Endodermal cell (in vitro differentiated cells): ENCODE measurements around the gene RPL7A. TPM values are rescaled to one million over a fixed set of nuclear protein-coding genes. Genes with fewer than 3 reads are reported as not detected.
"Not testable (repeated sequence)": the region's sequence is repeated elsewhere in the genome, so short reads cannot be mapped to it uniquely, and the experiment has no call there.

Experiments used
- DNase-seq: peaks from one replicate; pipeline ENCODE4 v3.0.0-alpha.2; 2017
- H3K27ac ChIP-seq: 2 replicates; pipeline ENCODE4 v1.5.1; 2013; ENCODE audit warnings: mild to moderate bottlenecking, low read depth, low read length, moderate library complexity
- H3K27me3 ChIP-seq: 2 replicates; pipeline ENCODE4 v1.6.1; 2013; ENCODE audit warnings: mild to moderate bottlenecking, low read length, moderate library complexity; ENCODE audit not compliant: insufficient read depth, control insufficient read depth, poor library complexity, severe bottlenecking
- H3K36me3 ChIP-seq: 2 replicates; pipeline ENCODE4 v1.7.0; 2013; ENCODE audit warnings: mild to moderate bottlenecking, low read length, moderate library complexity; ENCODE audit not compliant: control insufficient read depth, insufficient read depth
- H3K4me1 ChIP-seq: one replicate; pipeline ENCODE4 v1.7.0; 2013; ENCODE audit warnings: low read length; ENCODE audit not compliant: control insufficient read depth, insufficient read depth
- H3K4me3 ChIP-seq: 2 replicates; pipeline ENCODE4 v1.5.1; 2013; ENCODE audit warnings: mild to moderate bottlenecking, low read length, moderate library complexity
- H3K9ac ChIP-seq: 2 replicates; pipeline ENCODE4 v1.6.1; 2013; ENCODE audit warnings: mild to moderate bottlenecking, low read length, moderate library complexity; ENCODE audit not compliant: poor library complexity, severe bottlenecking; ENCODE audit errors: extremely low read depth
- H3K9me3 ChIP-seq: 2 replicates; pipeline ENCODE4 v1.6.1; 2013; ENCODE audit warnings: mild to moderate bottlenecking, low read length, moderate library complexity; ENCODE audit not compliant: control insufficient read depth
- H3K27ac Mint-ChIP-seq: 2 replicates; pipeline ENCODE4 v1.8.0; 2020; ENCODE audit warnings: mixed read lengths
- H3K27me3 Mint-ChIP-seq: 2 replicates; pipeline ENCODE4 v1.8.0; 2021; ENCODE audit warnings: mild to moderate bottlenecking, mixed read lengths; ENCODE audit not compliant: insufficient read depth
- H3K36me3 Mint-ChIP-seq: 2 replicates; pipeline ENCODE4 v1.8.0; 2020; ENCODE audit warnings: low read depth, mixed read lengths
- H3K4me1 Mint-ChIP-seq: 2 replicates; pipeline ENCODE4 v1.8.0; 2020; ENCODE audit warnings: mixed read lengths
- H3K4me3 Mint-ChIP-seq: 2 replicates; pipeline ENCODE4 v1.8.0; 2020; ENCODE audit warnings: mild to moderate bottlenecking, moderate library complexity, mixed read lengths
- H3K9me3 Mint-ChIP-seq: 2 replicates; pipeline ENCODE4 v1.8.0; 2020; ENCODE audit warnings: mild to moderate bottlenecking, mixed read lengths
- WGBS, 2 experiments: methylation state at CpG; one replicate each; pipeline versions ENCODE4 v1.1.5 to v1.1.7; 2013; ENCODE audit warnings: missing lambda C conversion rate in 2 of 2, mixed read lengths in 1 of 2; ENCODE audit not compliant: insufficient coverage in 1 of 2, insufficient read length in 1 of 2; 5-methylcytosine and 5-hydroxymethylcytosine counted together
- total RNA-seq, 2 donors: library from RNA; stranded (reverse); fragmentation: NEBNext Ultra II Directional in 1 of 2; extraction: Animal tissue kit (Norgen Biotek cat#: 25700) in 1 of 2; gene quantifications; 2 replicates in 1 of 2; 3 replicates in 1 of 2; pipeline ENCODE4 v1.2.1, GENCODE V29; 2021
- TF ChIP-seq, protein P1 (sequence below): fragments of 200-600 bp; sonication (generic); conservative IDR thresholded peaks from 2 replicates; pipeline ENCODE4 v1.5.0; 2021; ENCODE audit warnings: antibody characterized with exemption, mild to moderate bottlenecking

Gene RPL7A
- total RNA-seq, 2 donors from 2014 or later, result 2,418 to 2,634 TPM

DNA sequence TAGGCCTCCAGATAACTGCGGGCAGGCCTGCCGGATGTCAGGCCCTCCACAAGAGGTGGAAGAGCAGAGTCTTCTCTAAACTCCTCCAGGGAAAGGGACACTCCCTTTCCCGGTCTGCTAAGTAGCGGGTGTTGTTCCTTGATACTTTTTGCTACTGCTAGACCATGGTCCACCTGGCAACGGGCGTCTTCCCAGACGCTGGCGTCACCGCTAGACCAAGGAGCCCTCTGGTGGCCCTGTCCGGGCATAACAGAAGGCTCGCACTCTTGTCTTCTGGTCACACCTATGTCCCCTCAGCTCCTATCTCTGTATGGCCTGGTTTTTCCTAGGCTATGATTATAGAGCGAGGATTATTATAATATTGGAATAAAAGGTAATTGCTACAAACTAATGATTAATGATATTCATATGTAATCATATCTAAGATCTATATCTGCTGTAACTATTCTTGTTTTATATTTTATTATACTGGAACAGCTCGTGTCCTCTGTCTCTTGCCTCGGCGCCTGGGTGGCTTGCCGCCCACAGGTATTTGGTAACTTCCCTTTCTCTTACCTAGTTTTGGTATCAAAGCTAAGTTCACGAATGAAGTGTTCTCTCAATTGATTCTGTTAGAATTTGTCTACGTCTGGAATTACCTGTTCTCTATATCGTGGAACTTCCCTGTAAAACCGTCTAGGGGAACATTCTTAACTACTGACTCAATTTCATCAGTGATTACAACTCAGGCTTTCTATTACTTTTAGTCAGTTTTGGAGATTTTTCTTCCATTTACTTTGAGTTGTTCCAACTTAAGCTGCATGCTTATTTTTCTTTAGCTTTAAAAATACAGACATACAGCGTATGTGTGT is 18.5 kb upstream of the RPL7A start:
- H3K27ac Mint-ChIP-seq, H3K4me3 ChIP-seq, H3K9me3 ChIP-seq, H3K9ac ChIP-seq, H3K27me3 ChIP-seq, H3K27ac ChIP-seq, H3K4me3 Mint-ChIP-seq, H3K4me1 ChIP-seq, H3K4me1 Mint-ChIP-seq: not testable (repeated sequence)
- H3K36me3 Mint-ChIP-seq, result peaks cover 45% of the 10 kb centered on the region
- peaks cover 39% of the 10 kb centered on the region for H3K36me3 ChIP-seq
- H3K27me3 Mint-ChIP-seq, result peaks cover 13% of the 10 kb centered on the region
- WGBS, 2 experiments, result 62 to 90% methylated on average over 8 to 20 of the region's 21 CpGs
- peak; percentile 65 for DNase-seq
- H3K9me3 Mint-ChIP-seq, result peaks cover 33% of the 10 kb centered on the region
- TF ChIP-seq, protein P1, sequence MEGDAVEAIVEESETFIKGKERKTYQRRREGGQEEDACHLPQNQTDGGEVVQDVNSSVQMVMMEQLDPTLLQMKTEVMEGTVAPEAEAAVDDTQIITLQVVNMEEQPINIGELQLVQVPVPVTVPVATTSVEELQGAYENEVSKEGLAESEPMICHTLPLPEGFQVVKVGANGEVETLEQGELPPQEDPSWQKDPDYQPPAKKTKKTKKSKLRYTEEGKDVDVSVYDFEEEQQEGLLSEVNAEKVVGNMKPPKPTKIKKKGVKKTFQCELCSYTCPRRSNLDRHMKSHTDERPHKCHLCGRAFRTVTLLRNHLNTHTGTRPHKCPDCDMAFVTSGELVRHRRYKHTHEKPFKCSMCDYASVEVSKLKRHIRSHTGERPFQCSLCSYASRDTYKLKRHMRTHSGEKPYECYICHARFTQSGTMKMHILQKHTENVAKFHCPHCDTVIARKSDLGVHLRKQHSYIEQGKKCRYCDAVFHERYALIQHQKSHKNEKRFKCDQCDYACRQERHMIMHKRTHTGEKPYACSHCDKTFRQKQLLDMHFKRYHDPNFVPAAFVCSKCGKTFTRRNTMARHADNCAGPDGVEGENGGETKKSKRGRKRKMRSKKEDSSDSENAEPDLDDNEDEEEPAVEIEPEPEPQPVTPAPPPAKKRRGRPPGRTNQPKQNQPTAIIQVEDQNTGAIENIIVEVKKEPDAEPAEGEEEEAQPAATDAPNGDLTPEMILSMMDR, result peak; percentile 83

DNA sequence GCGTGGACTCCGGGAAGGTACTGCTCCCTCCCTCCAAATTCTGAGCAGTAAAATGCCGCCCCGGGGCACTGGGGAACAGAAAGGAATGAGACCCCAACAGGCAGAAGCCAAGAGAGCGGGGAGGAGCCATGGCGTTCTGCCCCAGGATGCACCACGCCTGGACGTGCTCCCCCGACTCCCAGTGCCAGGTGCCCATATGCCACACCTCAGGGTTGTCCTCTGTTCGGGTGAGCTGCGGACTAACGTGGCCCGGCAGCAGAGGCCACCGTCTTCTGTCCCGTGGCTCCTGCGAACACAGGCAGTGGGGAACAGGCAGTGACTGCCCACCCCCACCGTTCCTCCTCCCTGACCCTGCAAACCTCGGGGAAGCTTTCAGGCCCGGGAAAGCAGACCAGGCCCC is 16.8 kb upstream of the RPL7A start:
- no peak overlapping the region for H3K9ac ChIP-seq
- H3K4me3 ChIP-seq, result no peak overlapping the region
- H3K9me3 ChIP-seq, result no peaks in the 10 kb centered on the region
- H3K27ac Mint-ChIP-seq, result no peak overlapping the region
- peaks cover 42% of the 10 kb centered on the region for H3K36me3 ChIP-seq
- TF ChIP-seq, protein P1, result no peak
- H3K27me3 Mint-ChIP-seq, result peaks cover 8% of the 10 kb centered on the region
- DNase-seq, result no peak
- no peak overlapping the region for H3K27ac ChIP-seq
- H3K36me3 Mint-ChIP-seq, result peaks cover 47% of the 10 kb centered on the region
- H3K27me3 ChIP-seq, result no peaks in the 10 kb centered on the region
- peaks cover 6% of the 10 kb centered on the region for H3K4me1 ChIP-seq
- peaks cover 14% of the 10 kb centered on the region for H3K4me1 Mint-ChIP-seq
- 95 to 99% methylated on average over 15 to 19 of the region's 19 CpGs for WGBS, 2 experiments
- H3K4me3 Mint-ChIP-seq, result no peak overlapping the region
- peaks cover 19% of the 10 kb centered on the region for H3K9me3 Mint-ChIP-seq

DNA sequence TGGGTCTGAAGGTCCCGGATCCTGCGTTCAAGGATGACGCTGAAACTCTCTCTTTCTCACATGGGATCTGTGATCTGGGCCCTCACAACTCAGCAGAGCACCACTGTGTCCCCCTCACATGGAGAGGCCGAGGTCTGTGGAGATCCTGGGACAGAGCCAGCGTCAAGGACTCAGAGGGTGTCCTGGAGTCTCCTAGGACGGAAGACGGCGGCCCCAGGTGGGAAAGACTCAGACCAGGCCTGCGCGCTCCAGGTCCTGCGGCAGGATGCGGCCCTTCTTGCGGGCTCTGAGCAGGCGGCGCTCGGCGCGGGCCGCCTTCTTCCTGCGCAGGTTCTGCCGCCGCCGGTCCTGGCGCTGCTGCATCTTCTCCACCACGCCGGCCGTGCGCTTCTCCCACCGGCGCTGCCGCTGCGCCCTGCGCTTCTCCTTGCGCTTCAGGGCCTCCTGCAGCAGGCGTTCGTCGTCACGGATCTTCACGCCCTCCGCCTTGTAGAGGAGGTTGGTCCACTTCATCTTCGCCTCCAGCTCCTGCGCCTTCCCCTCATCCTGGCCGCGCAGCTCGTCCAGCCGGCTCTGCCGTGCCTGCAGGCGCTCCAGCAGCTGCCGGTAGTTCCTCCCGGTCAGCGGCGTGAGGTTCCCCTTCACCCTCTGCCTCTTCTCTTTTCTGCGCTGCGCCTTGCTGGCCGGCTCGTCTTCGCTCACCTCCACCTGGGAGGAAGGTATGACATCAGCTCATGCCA is 16.2 kb upstream of the RPL7A start:
- Histone ChIP-seq H3K4me1 (peaks cover 6% of the 10 kb centered on the region), H3K27ac (no peak overlapping the region), H3K9ac (no peak overlapping the region), H3K36me3 (peaks cover 42% of the 10 kb centered on the region), H3K4me3 (no peak overlapping the region), H3K9me3 (no peaks in the 10 kb centered on the region), H3K27me3 (no peaks in the 10 kb centered on the region)
- no peak for DNase-seq
- TF ChIP-seq, protein P1, result no peak
- Mint-ChIP-seq H3K27me3 (peaks cover 8% of the 10 kb centered on the region), H3K9me3 (peaks cover 19% of the 10 kb centered on the region), H3K27ac (no peak overlapping the region), H3K4me3 (no peak overlapping the region), H3K36me3 (peaks cover 47% of the 10 kb centered on the region), H3K4me1 (peaks cover 15% of the 10 kb centered on the region)
- 97% methylated on average over 46 to 57 of the region's 57 CpGs for WGBS, 2 experiments
